Lower lobe of right lung (tissue), 2 donors: ENCODE results near the gene OPRM1. TPM values are rescaled to one million over a fixed set of nuclear protein-coding genes. Genes with fewer than 3 reads are reported as not detected.
A peak's percentile ranks its signal among the peaks of the same experiment; 100 is the strongest.
"Not testable (repeated sequence)": the region's sequence is repeated elsewhere in the genome, so short reads cannot be mapped to it uniquely, and the experiment has no call there.

ENCODE experiments used
- ATAC-seq, 2 donors: fragments of 200-7000 bp; cut with Tn5 transposase; one replicate each; pipeline ENCODE4 v1.9.1; 2020 to 2022; ENCODE audit warnings: mild to moderate bottlenecking in 2 of 2, moderate library complexity in 2 of 2
- DNase-seq: peaks from one replicate; pipeline ENCODE4 v3.0.0-alpha.2; 2020
- H3K27ac ChIP-seq: fragments of 200-600 bp; one replicate; pipeline ENCODE4 v1.8.0; 2022
- H3K27me3 ChIP-seq: fragments of 200-600 bp; one replicate; pipeline ENCODE4 v1.8.0; 2022; ENCODE audit warnings: low read depth
- H3K36me3 ChIP-seq: fragments of 200-600 bp; one replicate; pipeline ENCODE4 v1.8.0; 2022; ENCODE audit warnings: mild to moderate bottlenecking
- H3K4me1 ChIP-seq: fragments of 200-600 bp; one replicate; pipeline ENCODE4 v1.8.0; 2022
- H3K4me3 ChIP-seq: fragments of 200-600 bp; one replicate; pipeline ENCODE4 v1.8.0; 2022; ENCODE audit warnings: mild to moderate bottlenecking
- H3K9me3 ChIP-seq: fragments of 200-600 bp; one replicate; pipeline ENCODE4 v1.8.0; 2022
- intact Hi-C: fragments of 100-400 bp; cut with DNase I; formaldehyde crosslinking; loops from one replicate; pipeline ENCODE4 v1.11.0; 2022
- total RNA-seq: library from RNA; stranded (reverse); fragmentation: NEBNext Ultra II Directional; extraction: Animal tissue kit (Norgen Biotek cat#: 25700); gene quantifications from one replicate; pipeline ENCODE4 v1.2.1, GENCODE V29; 2021
- TF ChIP-seq, protein P1 (sequence below): fragments of 200-600 bp; IDR thresholded peaks from one replicate; pipeline ENCODE4 v1.8.0; 2022; ENCODE audit warnings: antibody characterized with exemption, mild to moderate bottlenecking
- donor health status: DM: no; HTN: yes; CAD: no; lungs with severe emphysema.

Gene OPRM1
- total RNA-seq, 1 donor from 2014 or later: not detected

DNA sequence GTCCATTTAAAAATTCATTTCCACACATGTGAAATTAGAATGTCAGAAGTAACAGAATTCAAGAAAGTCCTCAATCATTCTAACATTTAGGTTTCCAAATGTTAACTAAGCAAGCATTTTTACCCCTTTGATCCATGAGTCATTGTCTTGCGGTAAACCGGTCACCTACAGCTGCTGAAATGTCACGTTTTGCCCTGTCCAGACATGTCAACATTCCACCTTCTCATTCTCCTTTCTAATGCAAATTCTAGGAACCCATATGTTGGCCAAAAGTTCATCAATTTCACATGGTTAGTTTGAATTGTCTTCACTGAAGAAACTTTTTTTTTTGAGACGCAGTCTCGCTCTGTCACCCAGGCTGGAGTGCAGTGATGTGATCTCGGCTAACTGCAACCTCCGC lies 200.4 kb downstream of the OPRM1 start:
- Histone ChIP-seq H3K27me3 (no peaks in the 10 kb centered on the region), H3K4me3 (no peak overlapping the region), H3K4me1 (peaks cover 2% of the 10 kb centered on the region), H3K27ac (no peak overlapping the region), H3K9me3 (no peaks in the 10 kb centered on the region), H3K36me3 (no peaks in the 10 kb centered on the region)
- DNase-seq: no peak
- intact Hi-C loops: no loop called here
- TF ChIP-seq, protein P1, sequence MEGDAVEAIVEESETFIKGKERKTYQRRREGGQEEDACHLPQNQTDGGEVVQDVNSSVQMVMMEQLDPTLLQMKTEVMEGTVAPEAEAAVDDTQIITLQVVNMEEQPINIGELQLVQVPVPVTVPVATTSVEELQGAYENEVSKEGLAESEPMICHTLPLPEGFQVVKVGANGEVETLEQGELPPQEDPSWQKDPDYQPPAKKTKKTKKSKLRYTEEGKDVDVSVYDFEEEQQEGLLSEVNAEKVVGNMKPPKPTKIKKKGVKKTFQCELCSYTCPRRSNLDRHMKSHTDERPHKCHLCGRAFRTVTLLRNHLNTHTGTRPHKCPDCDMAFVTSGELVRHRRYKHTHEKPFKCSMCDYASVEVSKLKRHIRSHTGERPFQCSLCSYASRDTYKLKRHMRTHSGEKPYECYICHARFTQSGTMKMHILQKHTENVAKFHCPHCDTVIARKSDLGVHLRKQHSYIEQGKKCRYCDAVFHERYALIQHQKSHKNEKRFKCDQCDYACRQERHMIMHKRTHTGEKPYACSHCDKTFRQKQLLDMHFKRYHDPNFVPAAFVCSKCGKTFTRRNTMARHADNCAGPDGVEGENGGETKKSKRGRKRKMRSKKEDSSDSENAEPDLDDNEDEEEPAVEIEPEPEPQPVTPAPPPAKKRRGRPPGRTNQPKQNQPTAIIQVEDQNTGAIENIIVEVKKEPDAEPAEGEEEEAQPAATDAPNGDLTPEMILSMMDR: no peak
- ATAC-seq: no peak

DNA sequence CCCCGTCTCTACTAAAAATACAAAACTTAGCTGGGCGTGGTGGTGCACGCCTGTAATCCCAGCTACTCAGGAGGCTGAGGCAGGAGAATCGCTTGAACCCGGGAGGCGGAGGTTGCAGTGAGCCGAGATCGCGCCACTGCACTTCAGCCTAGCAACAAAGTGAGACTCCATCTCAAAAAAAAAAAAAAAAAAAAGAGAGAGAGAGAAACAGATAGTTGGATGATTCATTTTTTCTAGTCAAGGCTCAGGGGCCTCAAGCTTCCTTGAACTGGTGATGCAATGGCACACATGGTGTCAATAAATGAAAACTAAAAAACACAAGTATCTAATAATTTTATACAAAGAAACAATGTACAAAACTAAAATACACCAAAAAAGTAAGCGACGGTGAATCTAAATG lies 202.0 kb downstream of the OPRM1 start:
- H3K4me3 ChIP-seq, H3K27me3 ChIP-seq, intact Hi-C loops, H3K27ac ChIP-seq, DNase-seq, H3K9me3 ChIP-seq, H3K36me3 ChIP-seq, ATAC-seq: not testable (repeated sequence)
- H3K4me1 ChIP-seq: peaks cover 11% of the 10 kb centered on the region

DNA sequence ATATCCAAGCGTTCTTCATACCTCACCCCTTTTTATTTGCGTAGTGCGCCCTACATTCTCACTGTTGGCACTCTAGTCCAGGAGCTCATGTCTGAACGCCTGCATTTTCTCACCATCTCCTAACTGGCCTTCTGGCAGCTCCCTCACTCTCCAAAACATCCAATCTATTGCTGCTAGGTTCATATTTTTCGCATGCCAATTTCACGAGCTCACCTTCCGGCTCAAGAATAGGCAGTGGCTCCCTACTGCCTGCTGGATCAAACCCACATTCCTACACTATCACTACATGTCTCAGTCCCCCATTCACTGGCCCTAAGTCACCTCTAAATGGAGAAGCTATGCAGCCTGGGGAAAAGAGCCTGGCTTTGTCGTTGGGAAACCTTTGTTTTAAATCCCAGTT lies 202.5 kb downstream of the OPRM1 start:
- intact Hi-C loops: no loop called here
- TF ChIP-seq, protein P1: no peak
- DNase-seq: no peak
- no peaks in the 10 kb centered on the region for H3K36me3 ChIP-seq
- H3K27ac ChIP-seq: no peak overlapping the region
- H3K9me3 ChIP-seq: no peaks in the 10 kb centered on the region
- ATAC-seq: no peak
- H3K4me3 ChIP-seq: no peak overlapping the region
- no peaks in the 10 kb centered on the region for H3K27me3 ChIP-seq
- H3K4me1 ChIP-seq: peaks cover 11% of the 10 kb centered on the region

DNA sequence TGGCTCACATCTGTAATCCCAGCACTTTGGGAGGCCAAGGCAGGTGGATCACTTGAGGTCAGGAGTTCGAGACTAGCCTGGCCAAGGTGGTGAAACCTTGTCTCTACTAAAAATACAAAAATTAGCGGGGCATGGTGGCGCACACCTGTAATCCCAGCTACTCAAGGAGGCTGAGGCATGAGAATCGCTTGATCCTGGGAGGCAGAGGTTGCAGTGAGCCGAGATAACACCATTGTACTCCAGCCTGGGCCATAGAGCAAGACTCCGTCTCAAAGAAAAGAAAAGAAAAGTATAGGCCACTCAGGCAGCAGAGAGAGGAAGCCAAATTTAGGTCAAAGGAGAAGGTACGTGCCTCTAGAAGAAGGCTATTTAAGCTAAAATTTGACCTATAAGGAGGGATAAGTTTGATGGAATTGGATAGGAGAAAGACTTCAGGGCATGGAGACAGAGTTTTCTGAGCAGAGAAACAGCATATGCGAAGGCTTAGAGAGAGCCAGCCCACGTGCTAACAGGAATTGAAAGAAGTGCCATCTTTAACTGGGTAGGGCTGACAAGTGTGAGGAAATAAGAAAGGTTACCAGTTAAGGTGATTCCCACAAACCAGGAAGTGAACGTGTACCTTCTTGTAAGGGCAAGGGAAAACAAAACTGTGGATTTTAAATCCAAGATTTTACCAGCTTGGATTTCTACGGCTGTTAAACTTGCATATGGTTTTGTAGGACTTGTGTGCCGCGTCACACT lies 203.7 kb downstream of the OPRM1 start:
- Histone ChIP-seq H3K4me1 (peaks cover 11% of the 10 kb centered on the region), H3K27ac (no peak overlapping the region), H3K9me3 (no peaks in the 10 kb centered on the region), H3K27me3 (no peaks in the 10 kb centered on the region), H3K4me3 (no peak overlapping the region), H3K36me3 (no peaks in the 10 kb centered on the region)
- no peak for DNase-seq
- TF ChIP-seq, protein P1: no peak
- ATAC-seq: no peak
- intact Hi-C loops: no loop called here

DNA sequence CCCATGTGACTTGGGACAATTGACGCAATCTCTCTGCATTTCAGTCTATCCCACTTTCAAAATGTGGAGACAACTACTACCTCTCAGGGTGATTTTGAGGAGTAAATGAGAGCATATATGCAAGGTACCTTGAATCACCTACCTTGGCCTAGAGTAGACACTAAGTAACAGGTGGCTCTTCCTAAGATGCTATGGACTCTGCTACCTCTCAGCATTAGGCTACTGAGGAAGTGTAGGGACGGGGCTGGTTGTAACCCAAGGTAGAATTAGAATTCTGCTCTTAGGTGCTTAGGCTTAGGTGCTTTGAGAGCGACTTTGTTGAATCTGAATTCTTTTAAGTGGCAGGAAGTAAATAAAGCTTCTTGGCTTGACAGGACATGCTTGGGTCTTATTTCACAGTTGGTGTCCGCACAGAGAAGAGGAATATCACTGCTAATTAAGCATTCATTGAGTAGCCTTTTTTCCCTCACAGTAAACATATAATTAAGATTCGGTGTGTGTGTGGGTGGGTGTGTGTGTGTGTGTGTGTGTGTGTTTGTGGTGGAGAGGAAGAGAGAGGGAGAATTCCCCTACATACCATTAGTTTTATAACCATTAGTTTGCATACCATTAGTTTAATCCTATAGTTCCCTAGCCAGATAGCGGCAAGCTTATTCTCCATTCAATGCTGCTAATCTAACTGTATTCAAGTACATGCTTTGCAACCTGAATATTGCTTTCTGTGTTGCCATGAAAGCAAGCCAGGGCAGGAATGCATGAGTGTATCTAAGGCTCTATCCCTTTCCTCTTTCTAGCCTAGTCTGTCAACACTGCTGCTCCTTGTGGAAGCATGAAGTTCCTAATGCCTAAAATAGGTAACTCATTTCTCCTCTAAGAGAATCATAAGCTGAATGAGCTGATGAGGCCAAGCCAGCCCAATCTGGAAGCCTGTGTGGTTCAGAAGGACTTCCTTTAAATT lies 205.0 kb downstream of the OPRM1 start:
- H3K4me3 ChIP-seq: no peak overlapping the region
- H3K36me3 ChIP-seq: no peaks in the 10 kb centered on the region
- peaks cover 11% of the 10 kb centered on the region for H3K4me1 ChIP-seq
- ATAC-seq (peak in 1 of 2 donors; percentile 61), DNase-seq (no peak)
- intact Hi-C loops: no loop called here
- no peaks in the 10 kb centered on the region for H3K9me3 ChIP-seq
- H3K27ac ChIP-seq: no peak overlapping the region
- TF ChIP-seq, protein P1: no peak
- H3K27me3 ChIP-seq: no peaks in the 10 kb centered on the region
